ENCODE data around the gene CCDC57.

CCDC57 gene

DNA sequence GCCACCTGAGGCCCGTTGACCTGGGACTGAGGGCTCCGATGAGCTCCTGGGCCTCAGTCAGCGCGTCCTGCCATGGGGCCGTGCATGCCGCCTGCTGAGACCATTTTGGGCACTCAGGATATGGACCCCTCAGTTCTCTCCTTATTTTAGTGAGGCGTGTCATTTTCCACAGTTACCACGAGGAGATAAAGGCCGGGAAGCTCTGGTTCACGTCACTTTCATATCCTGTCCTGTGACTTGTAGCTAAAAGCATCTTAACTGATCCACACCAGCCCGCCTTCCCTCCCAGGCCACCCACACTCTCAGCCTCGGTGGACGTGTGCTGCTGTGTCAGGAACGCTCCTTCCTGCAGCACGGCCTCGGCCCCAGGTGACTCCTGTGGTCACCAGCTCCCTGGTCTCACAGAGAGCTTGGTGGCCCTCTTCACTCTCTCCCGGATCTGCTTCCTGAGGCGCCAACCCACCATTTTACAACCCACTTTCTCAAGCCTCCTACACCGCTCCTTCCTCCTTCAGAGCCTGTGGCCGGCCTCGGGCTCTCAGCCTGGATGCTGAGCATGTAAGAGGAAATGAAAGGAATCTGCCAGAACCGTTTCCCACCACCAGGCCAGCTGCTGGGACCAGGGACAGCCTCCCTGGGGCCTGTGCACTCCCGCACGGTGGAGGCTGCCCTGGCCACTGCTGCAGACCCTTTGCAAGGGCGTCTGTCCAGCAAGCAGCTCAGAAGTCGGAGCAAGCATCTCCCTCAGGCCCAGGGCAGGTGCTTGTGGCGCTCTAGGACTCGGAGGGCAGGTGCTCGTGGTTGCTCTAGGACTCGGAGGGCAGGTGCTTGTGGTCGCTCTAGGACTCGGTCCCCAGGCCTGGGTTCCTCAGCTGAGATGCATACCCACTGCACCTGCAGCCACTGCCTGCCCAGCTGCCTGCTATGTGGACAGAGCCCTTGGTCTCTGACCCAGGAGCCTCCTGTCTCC is 90.7 kb downstream of the CCDC57 start:
- DNase-seq (ENCODE audit: low spot score), result no peak

DNA sequence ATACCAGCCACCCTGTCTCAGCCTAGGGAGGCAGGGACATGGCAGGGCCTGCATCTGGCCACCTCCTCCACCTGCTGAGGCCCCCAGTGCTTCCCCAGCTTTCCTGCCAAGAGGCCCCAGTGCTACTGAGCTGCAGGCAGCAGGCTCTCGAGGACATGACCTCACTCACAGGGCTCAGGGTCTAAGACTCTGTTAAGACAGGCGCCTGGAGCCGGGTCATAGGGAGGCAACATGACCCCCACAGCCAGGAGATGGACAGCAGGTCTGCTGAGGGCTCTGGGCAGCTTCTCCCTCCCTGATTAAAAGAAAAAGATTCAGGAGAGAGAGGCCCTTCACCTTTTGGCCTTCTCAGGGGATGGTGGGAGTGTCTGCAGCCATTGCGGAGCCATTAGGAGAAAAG is 91.4 kb downstream of the CCDC57 start:
- DNase-seq (ENCODE audit: low spot score), result no peak

DNA sequence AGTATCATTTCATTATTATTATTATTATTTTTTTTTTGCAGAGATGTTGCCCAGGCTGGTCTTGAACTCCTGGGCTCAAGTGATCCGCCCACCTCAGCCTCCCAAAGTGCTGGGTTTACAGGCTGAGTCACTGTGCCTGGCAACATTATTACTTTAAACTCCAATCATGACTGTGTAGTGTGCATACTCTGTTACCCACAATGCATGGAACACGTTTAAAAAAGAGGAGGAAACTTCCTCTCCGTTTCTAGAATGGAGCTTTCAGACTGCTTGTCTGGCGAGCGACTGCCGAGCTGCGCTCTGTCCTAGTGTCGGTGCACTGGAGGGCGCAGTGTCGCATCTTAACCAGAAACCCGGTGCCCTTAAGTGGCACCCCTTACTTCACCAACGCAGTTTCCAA is 92.5 kb downstream of the CCDC57 start:
- no peak for DNase-seq (ENCODE audit: low spot score)

DNA sequence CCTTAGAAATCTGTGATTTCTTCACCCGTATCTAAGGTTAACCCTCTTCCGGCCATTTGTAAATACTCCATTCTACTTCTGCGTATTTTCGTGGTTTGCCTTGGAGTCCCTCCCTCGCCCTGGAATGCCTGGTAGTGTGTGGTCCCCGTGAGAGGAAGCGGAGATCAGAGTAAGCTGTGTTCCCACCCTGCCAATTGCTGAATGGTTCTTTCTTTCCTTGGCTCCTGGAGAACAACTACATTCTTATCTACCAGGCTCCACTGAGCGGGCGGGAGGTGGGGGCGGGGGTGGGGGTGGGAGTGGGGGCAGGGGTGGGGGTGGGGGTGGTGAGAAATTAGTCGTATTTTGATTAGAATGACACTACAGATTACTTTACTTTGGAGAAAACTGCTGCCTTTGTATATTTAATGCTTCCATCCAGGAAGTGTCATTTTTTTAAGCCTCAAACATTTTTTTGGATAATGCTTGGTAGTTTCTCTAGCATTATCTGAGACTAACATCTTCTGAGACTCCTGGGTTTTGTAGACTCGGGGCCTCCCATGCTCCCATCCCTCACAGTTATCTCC is 93.7 kb downstream of the CCDC57 start:
- DNase-seq (ENCODE audit: low spot score), result no peak

DNA sequence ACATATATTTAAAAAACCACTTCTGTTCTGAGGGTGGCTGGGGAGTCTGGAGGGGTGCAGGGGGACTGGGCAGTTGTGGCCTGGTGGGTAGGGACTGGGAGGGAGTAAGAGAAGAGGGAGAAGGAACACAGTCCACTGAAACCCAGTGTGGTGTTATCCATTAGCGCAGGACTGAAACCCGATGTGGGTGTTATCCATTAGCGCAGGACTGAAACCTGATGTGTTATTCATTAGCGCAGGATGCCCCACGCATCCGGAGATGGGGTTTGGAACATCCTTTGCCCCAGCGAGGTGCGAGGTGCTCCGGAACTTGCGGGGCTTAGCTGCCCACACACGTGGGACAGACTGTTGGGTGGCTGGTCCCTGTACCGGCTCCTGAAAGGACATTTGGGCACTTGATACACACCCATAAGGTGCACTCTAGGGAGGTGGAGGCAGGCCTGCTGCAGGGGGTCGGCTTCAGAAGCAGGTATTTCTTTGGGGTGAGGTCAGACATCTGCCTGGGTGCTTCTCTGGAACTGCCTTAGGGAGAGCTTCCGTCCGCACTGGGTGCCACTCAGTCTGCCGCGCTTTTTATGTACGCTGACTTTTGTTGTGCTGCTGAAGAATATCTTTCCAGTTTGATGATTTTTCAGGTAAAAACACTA is 94.4 kb downstream of the CCDC57 start:
- no peak for DNase-seq (ENCODE audit: low spot score)

DNA sequence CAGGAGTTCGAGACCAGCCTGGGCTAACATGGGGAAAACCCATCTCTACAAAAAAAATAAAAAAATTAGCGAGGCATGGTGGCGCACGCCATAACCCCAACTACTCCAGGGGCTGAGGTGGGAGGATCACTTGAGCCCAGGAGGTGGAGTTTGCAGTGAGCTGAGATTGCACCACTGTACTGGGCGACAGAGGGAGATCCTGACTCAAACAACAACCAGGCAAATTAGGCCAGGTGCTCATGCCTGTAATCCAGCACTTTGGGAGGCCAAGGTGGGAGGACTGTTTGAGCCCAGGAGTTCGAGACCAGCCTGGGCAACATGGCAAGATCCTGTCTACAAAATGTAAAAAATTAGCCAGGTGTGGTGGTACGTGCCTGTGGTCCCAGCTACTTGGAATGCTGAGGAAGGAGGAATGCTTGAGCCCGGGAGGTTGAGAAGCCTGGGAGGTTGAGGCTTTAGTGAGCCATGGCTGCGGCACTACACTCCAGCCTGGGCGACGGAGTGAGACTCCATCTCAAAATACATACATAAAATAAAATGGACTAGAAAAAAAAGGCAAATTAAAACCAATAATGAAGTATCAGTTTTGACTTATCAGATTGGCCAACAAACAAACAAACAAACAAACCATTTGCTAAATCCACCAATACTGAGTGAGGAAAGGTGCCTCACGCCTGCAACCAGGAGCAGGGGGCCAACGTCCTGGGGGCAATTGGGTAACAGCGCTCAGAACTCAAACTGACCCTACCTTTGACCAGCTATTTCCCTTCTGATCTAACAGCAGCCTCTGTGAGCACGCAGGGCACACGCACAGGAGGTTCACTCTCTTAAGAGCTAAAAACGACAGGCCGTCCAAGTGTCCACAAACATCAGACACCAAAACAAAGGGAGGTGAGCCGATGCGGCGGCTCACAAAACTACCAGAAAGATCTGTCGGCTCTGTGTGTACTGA is 95.2 kb downstream of the CCDC57 start:
- DNase-seq (ENCODE audit: low spot score), result no peak

DNA sequence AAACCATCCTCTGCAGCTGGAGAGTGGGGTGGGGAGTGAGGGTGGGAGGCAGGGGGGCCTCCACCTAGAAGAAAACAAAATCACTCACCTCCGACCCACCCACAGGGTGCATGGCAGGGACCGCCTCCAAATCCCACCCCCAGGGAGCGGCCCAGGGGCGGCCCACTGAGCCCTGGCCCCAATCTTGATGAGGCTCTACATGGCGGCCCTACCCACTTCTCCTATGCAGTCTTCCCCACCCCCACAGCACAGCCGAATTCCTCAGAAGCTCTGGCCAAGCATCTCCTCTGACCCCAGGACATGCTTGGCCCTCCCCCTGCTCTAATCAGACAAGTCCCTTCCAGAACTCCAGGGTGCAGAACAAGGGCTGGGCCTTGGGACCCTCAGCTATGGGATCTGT is 96.4 kb downstream of the CCDC57 start:
- no peak for DNase-seq (ENCODE audit: low spot score)

DNA sequence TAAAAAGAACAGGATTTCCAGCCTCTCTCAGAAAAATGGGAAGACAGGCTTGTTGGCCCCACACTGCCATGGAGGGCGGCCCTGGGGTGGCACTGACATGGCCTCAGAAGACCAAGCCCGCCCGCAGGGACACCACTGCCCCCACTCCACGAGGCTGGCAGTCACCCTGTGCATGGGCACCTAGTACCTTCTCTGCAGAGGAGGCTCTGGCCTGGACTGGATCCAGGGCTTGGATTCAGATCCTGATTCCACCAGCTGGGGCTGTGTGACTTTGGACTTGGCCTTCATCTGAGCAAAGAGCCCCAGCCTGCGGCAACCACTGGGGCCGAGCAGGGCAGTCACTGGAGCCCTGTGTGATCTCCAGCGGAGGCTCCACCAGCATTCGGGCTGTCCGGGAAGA is 97.8 kb downstream of the CCDC57 start:
- DNase-seq (ENCODE audit: low spot score), result no peak

DNA sequence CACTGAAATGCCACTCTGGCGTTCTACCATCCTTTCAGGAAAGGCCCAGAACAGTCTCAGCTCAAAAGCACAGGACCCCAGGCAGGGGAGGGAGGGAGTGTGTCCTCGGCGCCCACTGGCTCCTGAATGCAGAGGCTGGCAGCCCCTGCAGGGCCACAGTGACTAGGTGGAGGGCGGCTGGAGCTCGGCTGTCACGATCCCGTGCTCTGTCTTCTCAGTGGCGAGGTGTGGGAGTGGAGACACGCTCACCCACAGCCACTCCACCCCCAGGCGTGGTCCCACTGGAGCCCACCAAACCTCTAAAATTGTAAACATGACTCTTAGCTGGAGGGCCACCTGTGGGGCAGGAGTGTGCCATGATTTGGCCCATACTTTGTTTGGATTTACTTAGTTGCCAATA is 98.2 kb downstream of the CCDC57 start:
- no peak for DNase-seq (ENCODE audit: low spot score)

DNA sequence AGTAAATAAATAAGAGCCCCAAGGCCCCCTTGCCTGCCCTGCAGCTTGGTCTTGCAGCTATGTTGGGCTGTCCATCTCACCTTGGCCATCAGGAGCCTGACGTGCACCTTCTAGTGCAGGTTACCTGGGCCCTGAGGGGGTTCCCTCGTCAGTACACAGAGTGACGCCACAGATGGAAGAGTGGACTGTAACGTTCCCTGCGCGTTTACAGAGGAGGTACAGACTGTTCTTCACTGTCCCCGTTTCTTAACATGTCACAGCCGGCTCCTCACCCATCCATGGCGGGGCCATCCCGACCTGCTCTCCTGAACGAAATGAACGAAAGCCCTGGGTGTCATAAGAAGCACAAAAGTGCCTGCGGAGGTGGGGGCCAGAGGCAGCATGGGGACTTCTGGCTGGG is 98.7 kb downstream of the CCDC57 start:
- DNase-seq (ENCODE audit: low spot score), result no peak

DNA sequence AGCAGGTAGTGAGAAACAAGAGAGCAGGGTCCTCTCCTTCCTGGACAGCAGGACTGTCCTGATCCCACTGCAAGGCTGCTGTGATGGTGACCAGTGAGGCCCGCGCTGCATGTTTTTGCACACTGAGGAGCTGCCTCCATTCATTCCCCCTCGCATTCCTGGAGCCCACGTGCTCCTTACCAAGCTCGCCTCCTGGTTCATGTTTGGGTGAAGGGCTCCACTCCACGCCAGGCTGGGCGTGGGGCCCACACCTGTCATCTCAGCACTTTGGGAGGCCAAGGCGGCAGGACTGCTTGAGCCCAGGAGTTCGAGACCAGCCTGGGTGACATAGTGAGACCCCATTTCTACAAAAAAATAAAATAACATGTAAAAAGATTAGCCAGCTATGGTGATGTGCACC is 99.2 kb downstream of the CCDC57 start:
- no peak for DNase-seq (ENCODE audit: low spot score)

DNA sequence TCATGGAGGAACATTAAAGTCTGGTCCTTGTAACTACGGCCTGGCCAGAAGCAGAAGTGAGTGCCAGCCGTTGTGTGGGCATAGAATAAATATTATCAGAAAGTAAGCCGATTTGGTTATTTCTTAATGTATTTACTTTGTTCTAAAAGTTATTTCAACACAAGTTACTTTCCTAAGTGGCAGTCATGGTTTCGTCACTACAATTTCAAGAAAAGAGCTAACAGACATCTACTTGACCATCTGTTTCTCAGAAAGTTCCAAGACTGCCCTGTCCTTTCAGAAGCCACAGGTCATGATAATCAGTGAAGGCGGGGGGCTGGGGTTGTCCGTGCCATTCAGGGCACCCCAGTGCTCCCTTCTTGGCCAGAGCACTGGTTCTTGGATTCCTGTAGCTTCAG is 99.7 kb downstream of the CCDC57 start:
- no peak for DNase-seq (ENCODE audit: low spot score)

DNA sequence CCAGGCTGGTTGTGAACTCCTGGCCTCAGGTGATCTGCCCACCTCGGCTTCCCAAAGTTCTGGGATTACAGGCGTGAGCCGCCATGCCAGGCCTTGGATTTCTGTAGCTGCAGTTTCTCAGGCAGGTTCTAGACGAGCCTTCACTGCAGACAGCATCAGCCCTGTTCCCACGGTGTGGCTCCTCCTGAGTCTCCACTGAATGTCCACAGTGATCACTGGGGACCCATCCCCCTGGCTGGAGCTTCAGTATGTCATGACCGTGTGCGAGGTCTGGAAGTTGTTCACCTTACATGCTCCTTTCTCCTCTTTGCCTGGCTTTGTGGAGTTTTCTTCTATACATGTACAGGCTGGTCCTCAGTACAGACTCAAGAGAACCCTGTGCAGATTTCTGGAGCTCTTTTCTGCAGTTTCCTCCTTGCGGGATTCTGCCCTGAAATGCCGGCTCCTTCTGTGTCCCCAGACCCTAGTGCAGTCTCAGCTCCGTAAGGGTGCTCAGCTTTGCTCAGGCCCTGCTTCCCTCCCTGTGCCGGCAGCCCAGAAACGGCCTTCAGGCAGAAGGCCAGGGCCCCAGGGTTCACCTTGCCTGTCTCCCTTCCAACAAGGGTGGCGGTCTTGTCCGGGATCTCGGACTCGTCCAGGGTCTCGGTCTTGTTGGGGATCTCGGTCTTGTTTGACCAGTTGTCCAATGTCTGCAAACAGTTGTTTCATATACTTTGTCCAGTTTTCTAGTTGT is 100.3 kb downstream of the CCDC57 start:
- no peak for DNase-seq (ENCODE audit: low spot score)

DNA sequence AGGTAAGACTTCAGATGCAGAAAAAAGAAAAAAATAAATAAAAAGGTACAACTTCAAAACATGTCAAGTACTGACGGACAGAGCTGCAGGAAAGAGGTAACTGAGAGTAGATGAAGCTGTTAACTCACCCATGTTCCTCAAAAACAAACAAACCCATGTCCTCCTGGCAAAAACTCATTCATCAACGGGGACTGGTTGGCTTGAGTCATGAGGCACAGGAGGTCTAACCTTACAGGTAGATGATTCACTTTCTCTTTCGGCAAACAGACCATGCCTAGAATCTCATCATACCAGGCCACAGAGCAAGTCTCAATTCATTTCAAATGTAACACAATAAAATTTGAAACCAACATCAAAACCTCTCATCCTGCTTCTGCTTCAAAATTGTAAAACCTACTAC is 102.3 kb downstream of the CCDC57 start:
- DNase-seq (ENCODE audit: low spot score), result no peak

DNA sequence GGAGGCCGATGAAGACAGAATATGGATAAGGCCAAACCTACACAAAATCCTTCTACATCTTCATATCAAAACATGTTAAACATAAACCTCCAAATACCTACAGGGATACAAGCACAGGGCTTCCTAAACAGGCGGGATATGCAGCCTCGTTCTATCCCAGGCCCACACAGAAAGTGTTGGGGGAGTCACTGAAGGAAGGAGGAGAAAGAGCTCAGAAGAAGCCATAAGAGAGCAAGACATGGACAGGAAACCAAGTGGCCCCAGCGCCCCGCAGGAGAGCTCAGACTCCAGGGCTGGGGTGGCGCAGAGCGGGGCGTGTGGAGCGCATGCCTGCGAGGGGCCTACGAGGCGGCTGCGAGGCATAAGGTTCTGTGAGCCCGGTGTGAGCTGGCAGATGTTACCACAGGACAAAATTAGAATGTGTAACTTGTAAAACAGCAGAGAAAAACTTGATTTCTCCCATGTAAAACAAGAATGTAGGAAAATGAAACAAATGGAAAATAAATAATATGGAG is 103.6 kb downstream of the CCDC57 start:
- no peak for DNase-seq (ENCODE audit: low spot score)

DNA sequence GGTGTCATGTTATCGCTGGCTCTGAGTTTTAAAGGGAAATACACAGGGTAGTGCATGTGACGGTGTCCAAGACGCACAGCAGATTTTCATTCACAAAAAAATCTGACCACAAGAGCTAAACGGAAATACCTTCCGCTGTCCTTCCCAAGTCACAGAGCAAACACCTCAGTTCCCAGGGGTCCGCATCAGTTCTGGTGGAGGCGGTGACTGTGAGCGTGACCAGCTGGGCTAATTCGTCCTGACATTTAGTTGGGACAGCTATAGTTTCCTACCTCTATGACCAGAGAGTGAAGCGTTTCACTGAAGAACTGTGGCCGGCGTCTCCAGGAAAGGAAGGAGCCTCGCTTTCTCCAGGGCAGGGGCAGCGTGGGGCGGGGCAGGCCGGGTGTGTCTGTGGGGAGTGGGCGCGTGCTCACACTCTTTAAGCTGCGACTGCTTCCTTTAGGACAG is 104.1 kb downstream of the CCDC57 start:
- no peak for DNase-seq (ENCODE audit: low spot score)

DNA sequence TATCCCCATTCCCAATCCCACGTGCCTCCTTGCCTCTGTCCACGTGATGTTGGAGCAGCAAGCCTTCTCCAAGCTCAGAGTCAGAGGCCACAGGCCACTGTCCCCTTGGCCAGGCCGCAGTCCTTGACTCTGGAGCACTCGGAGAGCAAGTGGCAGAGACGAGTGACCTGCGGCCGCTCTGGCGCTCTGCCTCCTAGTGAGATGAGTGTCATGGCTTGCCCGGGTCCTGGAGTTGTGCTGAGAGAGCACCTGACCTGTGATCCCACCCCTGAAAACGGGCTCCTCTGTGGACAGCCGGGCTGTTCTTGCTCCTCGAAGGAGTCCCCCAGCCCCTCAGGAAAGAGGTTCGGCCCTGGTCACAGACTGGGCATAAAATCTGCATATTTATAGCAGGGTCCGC is 104.6 kb downstream of the CCDC57 start:
- no peak for DNase-seq (ENCODE audit: low spot score)

DNA sequence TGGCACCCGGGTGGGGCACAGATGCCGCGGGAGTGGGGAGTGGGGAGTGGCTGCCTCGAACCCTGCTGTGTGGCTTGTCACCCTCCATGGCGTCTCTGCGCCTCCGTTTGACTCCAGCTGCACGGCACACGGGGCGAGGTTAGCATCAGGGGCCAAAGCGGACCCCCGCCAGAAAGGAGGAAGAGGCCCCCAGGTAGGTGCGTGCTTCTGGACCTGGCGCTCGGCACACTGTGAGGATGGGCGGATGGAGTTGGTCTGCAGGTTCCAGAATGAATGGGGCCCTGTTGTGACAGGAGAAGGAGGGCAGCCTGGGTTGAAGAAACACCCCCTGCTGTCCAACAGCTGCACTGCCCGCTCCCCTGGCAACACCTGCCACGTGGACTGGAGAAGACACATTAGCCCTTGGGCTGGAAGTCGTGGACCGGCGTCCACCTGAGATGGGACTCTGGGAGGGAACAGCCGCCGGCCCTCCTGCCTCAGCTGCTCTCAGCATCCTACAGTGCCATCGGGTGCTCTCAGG is 105.2 kb downstream of the CCDC57 start:
- DNase-seq (ENCODE audit: low spot score), result no peak

DNA sequence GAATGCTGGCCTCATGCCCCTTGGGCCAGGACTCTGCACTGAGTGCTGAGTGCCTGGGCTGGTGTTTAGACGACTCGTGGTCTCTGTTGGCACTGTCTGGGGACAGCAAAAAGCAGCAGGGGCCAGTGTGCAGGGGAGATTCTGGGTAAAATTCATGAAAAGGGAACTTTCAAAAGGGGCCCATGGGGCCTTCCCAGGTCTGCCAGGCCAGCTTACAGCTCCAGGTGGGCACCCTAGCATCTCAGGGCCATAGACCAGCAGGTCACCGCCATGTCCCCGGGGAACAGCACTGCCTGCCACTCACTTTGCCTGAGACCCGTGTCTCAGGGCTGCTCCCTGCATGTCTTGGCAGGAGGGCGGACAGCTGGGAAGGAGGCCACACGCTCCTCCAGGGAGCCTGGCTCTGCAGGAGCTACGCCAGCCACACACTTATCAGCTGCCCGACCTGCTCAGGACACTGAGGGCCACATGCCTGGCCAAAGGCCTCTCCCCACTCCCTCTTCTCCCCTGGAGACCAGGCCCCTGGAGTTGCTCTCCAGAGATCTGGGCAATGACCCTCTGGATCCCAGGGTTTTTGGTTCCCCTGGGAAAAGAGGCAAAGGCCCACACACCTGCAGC is 105.8 kb downstream of the CCDC57 start:
- no peak for DNase-seq (ENCODE audit: low spot score)
